ENCODE data around the gene EGFR. TPM values are rescaled to one million over a fixed set of nuclear protein-coding genes. Genes with fewer than 3 reads are reported as not detected.

The EGFR gene
- total and polyA plus RNA-seq, 7 donors, result 3.6 to 61.5 (median 35.6) TPM

DNA sequence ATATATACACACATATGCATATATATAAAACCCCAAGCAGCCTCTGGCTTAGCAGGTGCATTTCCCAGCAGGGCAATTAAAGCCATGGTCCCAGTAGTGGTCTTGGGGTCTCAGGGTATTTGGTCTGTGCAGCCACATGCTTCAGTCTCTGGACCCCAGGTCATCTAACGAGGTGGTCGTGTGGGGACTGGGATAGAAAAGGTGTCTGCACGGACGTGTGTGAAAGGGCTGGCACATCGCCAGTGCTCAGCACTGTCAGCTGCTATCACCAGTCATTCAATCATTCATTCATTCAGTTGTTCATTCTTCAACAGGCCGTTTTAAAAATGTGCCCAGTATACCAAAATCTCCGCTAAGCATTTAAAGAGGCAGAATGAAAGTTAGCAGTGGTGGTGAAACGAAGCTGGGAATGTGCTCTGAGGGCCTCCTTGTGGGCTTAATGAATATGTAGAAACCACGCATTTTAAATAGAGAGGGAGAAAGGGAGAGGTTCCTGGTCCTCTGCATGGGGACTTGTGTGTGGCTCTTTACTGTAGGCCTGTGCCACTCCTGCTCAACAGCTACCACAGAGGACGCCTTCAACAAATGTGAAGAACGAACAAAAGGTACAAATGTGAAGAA lies 170.4 kb downstream of the EGFR start:
- H3K4me1 ChIP-seq, result peaks cover 0 to 5% (median 0%) of the 10 kb centered on the region in 4 donors
- no peak overlapping the region for H3K4me3 ChIP-seq
- H3K27ac ChIP-seq, result no peak overlapping the region
- H3K36me3 ChIP-seq, result peaks cover 3 to 49% (median 9%) of the 10 kb centered on the region in 4 donors
- TF ChIP-seq, protein P1, sequence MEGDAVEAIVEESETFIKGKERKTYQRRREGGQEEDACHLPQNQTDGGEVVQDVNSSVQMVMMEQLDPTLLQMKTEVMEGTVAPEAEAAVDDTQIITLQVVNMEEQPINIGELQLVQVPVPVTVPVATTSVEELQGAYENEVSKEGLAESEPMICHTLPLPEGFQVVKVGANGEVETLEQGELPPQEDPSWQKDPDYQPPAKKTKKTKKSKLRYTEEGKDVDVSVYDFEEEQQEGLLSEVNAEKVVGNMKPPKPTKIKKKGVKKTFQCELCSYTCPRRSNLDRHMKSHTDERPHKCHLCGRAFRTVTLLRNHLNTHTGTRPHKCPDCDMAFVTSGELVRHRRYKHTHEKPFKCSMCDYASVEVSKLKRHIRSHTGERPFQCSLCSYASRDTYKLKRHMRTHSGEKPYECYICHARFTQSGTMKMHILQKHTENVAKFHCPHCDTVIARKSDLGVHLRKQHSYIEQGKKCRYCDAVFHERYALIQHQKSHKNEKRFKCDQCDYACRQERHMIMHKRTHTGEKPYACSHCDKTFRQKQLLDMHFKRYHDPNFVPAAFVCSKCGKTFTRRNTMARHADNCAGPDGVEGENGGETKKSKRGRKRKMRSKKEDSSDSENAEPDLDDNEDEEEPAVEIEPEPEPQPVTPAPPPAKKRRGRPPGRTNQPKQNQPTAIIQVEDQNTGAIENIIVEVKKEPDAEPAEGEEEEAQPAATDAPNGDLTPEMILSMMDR (IDR thresholded peaks at IDR 0.05), result no peak
- no peak for TF ChIP-seq POLR2A (IDR thresholded peaks at IDR 0.05)
- no peak for TF ChIP-seq POLR2AphosphoS5 (IDR thresholded peaks at IDR 0.05)
- TF ChIP-seq EP300 (IDR thresholded peaks at IDR 0.05), result no peak
- H3K9me3 ChIP-seq, result no peaks in the 10 kb centered on the region
- intact Hi-C loops (cut with DNase I), result no loop called here
- H3K27me3 ChIP-seq, result no peaks in the 10 kb centered on the region
- 60 to 77% methylated on average over 11 of the region's 11 CpGs for whole genome bisulfite sequencing, 2 donors
- no peak for DNase-seq

DNA sequence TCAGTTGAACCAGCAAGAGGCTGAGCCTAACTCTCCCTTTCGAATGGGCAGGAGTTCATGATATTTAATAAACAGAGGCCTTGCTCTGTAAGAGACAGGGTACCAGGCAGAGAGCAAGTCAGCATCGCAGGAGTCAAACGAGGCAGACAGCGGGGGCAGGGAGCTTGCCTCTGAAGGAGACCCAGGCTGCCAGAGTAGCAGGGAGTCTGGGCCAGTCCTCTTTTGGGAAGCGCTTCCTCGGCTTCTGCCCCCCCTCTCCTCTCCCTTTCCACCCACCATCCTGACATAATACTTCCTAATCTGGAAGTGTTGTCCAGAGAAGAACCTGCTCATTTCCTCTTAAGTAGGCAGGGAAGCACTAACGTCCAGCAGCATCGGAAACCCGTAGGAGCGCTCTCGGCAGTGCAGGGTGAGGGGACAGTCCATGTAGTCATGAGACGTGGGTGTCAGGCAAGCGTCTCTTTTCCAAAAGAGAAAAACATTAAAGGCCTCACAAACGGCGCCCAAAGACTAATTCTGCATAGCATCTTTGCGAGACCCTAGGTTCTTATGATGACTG lies 171.1 kb downstream of the EGFR start:
- TF ChIP-seq, protein P1 (IDR thresholded peaks at IDR 0.05), result no peak
- TF ChIP-seq EP300 (IDR thresholded peaks at IDR 0.05), result no peak
- TF ChIP-seq POLR2AphosphoS5 (IDR thresholded peaks at IDR 0.05), result no peak
- no peak for TF ChIP-seq POLR2A (IDR thresholded peaks at IDR 0.05)
- no peak overlapping the region for H3K27ac ChIP-seq
- peak; percentile 61 for DNase-seq
- H3K4me3 ChIP-seq, result no peak overlapping the region
- peaks cover 0 to 1% (median 0%) of the 10 kb centered on the region in 4 donors for H3K4me1 ChIP-seq
- intact Hi-C loops (cut with DNase I), result loop anchor here (10.0 kb wide), 1 partner anchor 65 kb away; no protein-coding TSS in a partner anchor
- no peaks in the 10 kb centered on the region for H3K9me3 ChIP-seq
- H3K27me3 ChIP-seq, result no peaks in the 10 kb centered on the region
- WGBS, 2 donors, result 87 to 92% methylated on average over 16 of the region's 16 CpGs
- H3K36me3 ChIP-seq, result peaks cover 3 to 53% (median 9%) of the 10 kb centered on the region in 4 donors

GRCh38 chr7:55190511-55191160 lies 171.8 kb downstream of the EGFR start:
- peak; percentile 57 for DNase-seq
- H3K27ac ChIP-seq, result no peak overlapping the region
- TF ChIP-seq EP300 (IDR thresholded peaks at IDR 0.05) (no peak), POLR2AphosphoS5 (IDR thresholded peaks at IDR 0.05) (no peak), POLR2A (IDR thresholded peaks at IDR 0.05) (no peak)
- TF ChIP-seq, protein P1 (IDR thresholded peaks at IDR 0.05), result no peak
- intact Hi-C loops (cut with DNase I), result loop anchor here (10.0 kb wide), 1 partner anchor 64 kb away; no protein-coding TSS in a partner anchor
- no peaks in the 10 kb centered on the region for H3K4me1 ChIP-seq
- H3K27me3 ChIP-seq, result no peaks in the 10 kb centered on the region
- peaks cover 3 to 53% (median 9%) of the 10 kb centered on the region in 4 donors for H3K36me3 ChIP-seq
- no peaks in the 10 kb centered on the region for H3K9me3 ChIP-seq
- WGBS, 2 donors, result 91 to 92% methylated on average over 7 of the region's 7 CpGs
- H3K4me3 ChIP-seq, result no peak overlapping the region

DNA sequence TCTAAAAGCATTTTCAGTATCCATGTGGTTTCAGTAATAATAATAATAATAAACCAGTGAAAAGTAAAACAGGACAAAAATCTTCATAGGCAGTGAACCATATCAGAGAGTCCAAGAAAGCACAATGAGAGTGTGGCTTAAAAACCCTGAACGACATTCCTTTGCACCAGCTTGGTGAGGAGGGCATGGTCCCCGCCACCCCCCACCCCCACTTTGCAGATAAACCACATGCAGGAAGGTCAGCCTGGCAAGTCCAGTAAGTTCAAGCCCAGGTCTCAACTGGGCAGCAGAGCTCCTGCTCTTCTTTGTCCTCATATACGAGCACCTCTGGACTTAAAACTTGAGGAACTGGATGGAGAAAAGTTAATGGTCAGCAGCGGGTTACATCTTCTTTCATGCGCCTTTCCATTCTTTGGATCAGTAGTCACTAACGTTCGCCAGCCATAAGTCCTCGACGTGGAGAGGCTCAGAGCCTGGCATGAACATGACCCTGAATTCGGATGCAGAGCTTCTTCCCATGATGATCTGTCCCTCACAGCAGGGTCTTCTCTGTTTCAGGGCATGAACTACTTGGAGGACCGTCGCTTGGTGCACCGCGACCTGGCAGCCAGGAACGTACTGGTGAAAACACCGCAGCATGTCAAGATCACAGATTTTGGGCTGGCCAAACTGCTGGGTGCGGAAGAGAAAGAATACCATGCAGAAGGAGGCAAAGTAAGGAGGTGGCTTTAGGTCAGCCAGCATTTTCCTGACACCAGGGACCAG lies 172.5 kb downstream of the EGFR start:
- Histone ChIP-seq H3K36me3 (peaks cover 3 to 52% (median 9%) of the 10 kb centered on the region in 4 donors), H3K27ac (peak overlapping the region in 1 of 4 donors; percentile 5), H3K9me3 (no peaks in the 10 kb centered on the region), H3K4me1 (no peaks in the 10 kb centered on the region), H3K27me3 (no peaks in the 10 kb centered on the region), H3K4me3 (no peak overlapping the region)
- intact Hi-C loops (cut with DNase I), result loop anchor here (10.0 kb wide), 1 partner anchor 63 kb away; no protein-coding TSS in a partner anchor
- TF ChIP-seq, protein P1 (IDR thresholded peaks at IDR 0.05), result no peak
- DNase-seq, result no peak
- 91 to 94% methylated on average over 17 of the region's 17 CpGs for WGBS, 2 donors

Measured in sigmoid colon (tissue), 7 donors.